H1 (cell line): Measurements from ENCODE around the gene DNMT3L. TPM values are rescaled to one million over a fixed set of nuclear protein-coding genes. Genes with fewer than 3 reads are reported as not detected.
A peak's percentile ranks its signal among the peaks of the same experiment; 100 is the strongest.
"Not testable (repeated sequence)": the region's sequence is repeated elsewhere in the genome, so short reads cannot be mapped to it uniquely, and the experiment has no call there.

Experiments used
- CTCF ChIA-PET: fragments of 300-600 bp; sonication (Branson Sonifier 250); formaldehyde crosslinking; loops from one replicate; lab custom pipeline; 2021; ENCODE audit not compliant: partially characterized antibody; lab: Charles Lee
- POLR2A ChIA-PET: fragments of 300-600 bp; sonication (Branson Sonifier 250); formaldehyde crosslinking; loops from one replicate; lab custom pipeline; 2021; ENCODE audit warnings: inconsistent platforms; ENCODE audit not compliant: partially characterized antibody; lab: Charles Lee
- DNase-seq, 2 experiments: peaks; one replicate each; pipeline versions ENCODE4 v3.0.0 to v3.0.0-alpha.2; 2010 to 2022; ENCODE audit warnings: low spot score in 2 of 2, low read depth in 1 of 2, mixed read lengths in 1 of 2
- FAIRE-seq: peaks from 2 replicates; lab custom pipeline; 2011; peaks lifted over from hg19 to GRCh38; lab: Jason Lieb, UNC
- H2AFZ ChIP-seq: 2 replicates; pipeline ENCODE4 v1.8.1; 2012; ENCODE audit warnings: low read length, inconsistent platforms
- H2AK5ac ChIP-seq: 2 replicates; pipeline ENCODE4 v1.6.1; 2013; ENCODE audit warnings: low read depth, low read length
- H2BK120ac ChIP-seq: replicated peaks from 2 replicates; pipeline ENCODE3; 2013; ENCODE audit warnings: low read depth, low read length, inconsistent platforms
- H2BK12ac ChIP-seq: 2 replicates; pipeline ENCODE4 v1.6.1; 2013; ENCODE audit warnings: low read depth, low read length
- H2BK15ac ChIP-seq: 2 replicates; pipeline ENCODE4 v1.6.1; 2013; ENCODE audit warnings: low read length
- H2BK20ac ChIP-seq: 2 replicates; pipeline ENCODE4 v1.6.1; 2013; ENCODE audit warnings: low read length
- H2BK5ac ChIP-seq: 2 replicates; pipeline ENCODE4 v1.6.1; 2013; ENCODE audit warnings: low read depth, low read length
- H3K14ac ChIP-seq: 2 replicates; pipeline ENCODE4 v1.6.1; 2013; ENCODE audit warnings: inconsistent platforms; ENCODE audit not compliant: insufficient read length
- H3K18ac ChIP-seq: 2 replicates; pipeline ENCODE4 v1.6.1; 2013; ENCODE audit warnings: low read length; ENCODE audit errors: extremely low read depth
- H3K23ac ChIP-seq: 2 replicates; pipeline ENCODE4 v1.6.1; 2013; ENCODE audit warnings: inconsistent platforms; ENCODE audit not compliant: insufficient read length
- H3K23me2 ChIP-seq: 2 replicates; pipeline ENCODE4 v1.6.1; 2013; ENCODE audit warnings: low read depth, low read length
- H3K27ac ChIP-seq: 2 replicates; pipeline ENCODE4 v1.6.1; 2011; ENCODE audit warnings: low read depth, low read length, inconsistent platforms
- H3K27me3 ChIP-seq, 4 experiments: replicated peaks in 1 of 4; 1 replicate in 1 of 4; 2 replicates in 3 of 4; pipeline versions ENCODE4 v1.6.1 to v1.8.1; 2011 to 2013; ENCODE audit warnings: low read length in 3 of 4, mild to moderate bottlenecking in 3 of 4, inconsistent platforms in 2 of 4, mixed read lengths in 2 of 4, moderate library complexity in 1 of 4; ENCODE audit not compliant: control insufficient read depth in 3 of 4, insufficient read depth in 3 of 4; ENCODE audit errors: extremely low read depth in 1 of 4
- H3K36me3 ChIP-seq, 4 experiments: 2 replicates each; pipeline versions ENCODE4 v1.6.1 to v1.8.1; 2011 to 2013; ENCODE audit warnings: mild to moderate bottlenecking in 4 of 4, low read length in 3 of 4, moderate library complexity in 2 of 4, control low read depth in 1 of 4, inconsistent platforms in 1 of 4; ENCODE audit not compliant: insufficient read depth in 4 of 4, control insufficient read depth in 2 of 4
- H3K4ac ChIP-seq: replicated peaks from 2 replicates; pipeline ENCODE3; 2013; ENCODE audit warnings: low read length, low read depth, mixed read lengths, inconsistent platforms; ENCODE audit not compliant: insufficient read length
- H3K4me1 ChIP-seq, 4 experiments: replicated peaks in 1 of 4; 1 replicate in 1 of 4; 2 replicates in 3 of 4; pipeline versions ENCODE4 v1.6.1 to v1.8.1; 2011 to 2013; ENCODE audit warnings: low read length in 3 of 4, inconsistent platforms in 2 of 4, mixed read lengths in 1 of 4; ENCODE audit not compliant: insufficient read depth in 4 of 4, control insufficient read depth in 3 of 4
- H3K4me2 ChIP-seq, 2 experiments: 2 replicates each; pipeline versions ENCODE4 v1.6.1 to v1.8.1; 2011 to 2013; ENCODE audit warnings: low read depth in 2 of 2, low read length in 2 of 2, control low read depth in 1 of 2, inconsistent platforms in 1 of 2, mild to moderate bottlenecking in 1 of 2; ENCODE audit not compliant: insufficient read depth in 1 of 2
- H3K4me3 ChIP-seq, 4 experiments: fragments of 200-600, 300-600 bp in 1 of 4; sonication (generic), shearing (Covaris generic), sonication (Bioruptor Twin) in 1 of 4; 2 replicates each; pipeline versions ENCODE4 v1.5.1 to v1.8.1; 2011 to 2016; ENCODE audit warnings: low read length in 4 of 4, low read depth in 3 of 4, control low read depth in 2 of 4, inconsistent platforms in 2 of 4, mild to moderate bottlenecking in 2 of 4, mixed read lengths in 1 of 4, moderate library complexity in 1 of 4; ENCODE audit not compliant: insufficient read depth in 2 of 4; ENCODE audit errors: extremely low read depth in 1 of 4
- H3K56ac ChIP-seq: replicated peaks from 2 replicates; pipeline ENCODE3; 2013; ENCODE audit warnings: low read depth, mild to moderate bottlenecking, mixed read lengths, low read length, inconsistent platforms; ENCODE audit not compliant: insufficient read length
- H3K79me1 ChIP-seq: 2 replicates; pipeline ENCODE4 v1.6.1; 2013; ENCODE audit warnings: low read depth, low read length, control low read depth
- H3K79me2 ChIP-seq, 2 experiments: 2 replicates each; pipeline versions ENCODE4 v1.6.1 to v1.8.1; 2012 to 2013; ENCODE audit warnings: low read length in 2 of 2, mild to moderate bottlenecking in 2 of 2, inconsistent platforms in 1 of 2; ENCODE audit not compliant: insufficient read depth in 2 of 2, control insufficient read depth in 1 of 2
- H3K9ac ChIP-seq, 4 experiments: replicated peaks in 1 of 4; 1 replicate in 1 of 4; 2 replicates in 3 of 4; pipeline versions ENCODE4 v1.6.1 to v1.8.1; 2011 to 2013; ENCODE audit warnings: low read depth in 3 of 4, low read length in 3 of 4, control low read depth in 2 of 4, mild to moderate bottlenecking in 2 of 4, moderate library complexity in 2 of 4, inconsistent platforms in 1 of 4; ENCODE audit errors: extremely low read depth in 1 of 4
- H3K9me3 ChIP-seq, 2 experiments: 2 replicates each; pipeline versions ENCODE4 v1.6.1 to v1.8.1; 2012 to 2013; ENCODE audit warnings: mild to moderate bottlenecking in 2 of 2, moderate library complexity in 2 of 2, control low read depth in 1 of 2, inconsistent platforms in 1 of 2, low read depth in 1 of 2, low read length in 1 of 2, mixed read lengths in 1 of 2; ENCODE audit not compliant: insufficient read depth in 2 of 2
- H4K20me1 ChIP-seq, 2 experiments: replicated peaks in 1 of 2; 2 replicates each; pipeline versions ENCODE3 to v1.8.1; 2011 to 2013; ENCODE audit warnings: inconsistent platforms in 2 of 2, low read length in 2 of 2, mild to moderate bottlenecking in 1 of 2; ENCODE audit not compliant: insufficient read depth in 2 of 2, control insufficient read depth in 1 of 2
- H4K5ac ChIP-seq: 2 replicates; pipeline ENCODE4 v1.6.1; 2013; ENCODE audit warnings: low read length, low read depth, mixed read lengths, inconsistent platforms; ENCODE audit not compliant: insufficient read length
- H4K8ac ChIP-seq: 2 replicates; pipeline ENCODE4 v1.8.0; 2013; ENCODE audit warnings: mild to moderate bottlenecking, moderate library complexity, low read length, inconsistent platforms; ENCODE audit not compliant: insufficient read depth; ENCODE audit errors: extremely low read depth
- H4K91ac ChIP-seq: replicated peaks from 2 replicates; pipeline ENCODE3; 2013; ENCODE audit warnings: low read length, mixed read lengths, inconsistent platforms; ENCODE audit not compliant: insufficient read length
- ASH2L ChIP-seq: fragments of 200-600, 300-600 bp; sonication (generic); IDR thresholded peaks from one replicate; pipeline ENCODE4 v1.7.1; 2017; ENCODE audit warnings: low read length
- NANOG ChIP-seq: IDR thresholded peaks from 2 replicates; pipeline ENCODE4 v1.6.1; 2011; ENCODE audit warnings: low read length, low read depth, mild to moderate bottlenecking, inconsistent platforms; ENCODE audit not compliant: insufficient read depth, poor library complexity, severe bottlenecking
- NRF1 ChIP-seq: IDR thresholded peaks from 2 replicates; pipeline ENCODE4 v1.6.1; 2011; ENCODE audit warnings: mild to moderate bottlenecking, low read depth, low read length, improper control_type of control experiment
- RAD21 ChIP-seq, 2 experiments: IDR thresholded peaks in 1 of 2; conservative IDR thresholded peaks in 1 of 2; 2 replicates each; pipeline ENCODE4 v1.6.1; 2011; ENCODE audit warnings: low read depth in 2 of 2, low read length in 2 of 2, improper control_type of control experiment in 1 of 2, inconsistent platforms in 1 of 2, mild to moderate bottlenecking in 1 of 2, moderate library complexity in 1 of 2
- TBP ChIP-seq: IDR thresholded peaks from 2 replicates; pipeline ENCODE4 v1.6.1; 2011; ENCODE audit warnings: low read depth, low read length, improper control_type of control experiment
- WGBS, 2 experiments: shearing (Covaris generic) in 1 of 2; methylation state at CpG; one replicate each; pipeline versions ENCODE4 v1.1.6 to v1.1.7; 2013 to 2015; ENCODE audit warnings: low lambda C conversion rate in 2 of 2, mixed read lengths in 2 of 2, inconsistent platforms in 1 of 2, low coverage in 1 of 2, missing lambda C conversion rate in 1 of 2; ENCODE audit not compliant: insufficient replicate concordance in 2 of 2, insufficient coverage in 1 of 2, insufficient read length in 1 of 2; ENCODE audit errors: extremely low coverage in 1 of 2, missing lambda C conversion rate in 1 of 2; 5-methylcytosine and 5-hydroxymethylcytosine counted together
- polyA plus RNA-seq, 7 experiments: library from polyadenylated mRNA; depleted of rRNA in 3 of 7; stranded (reverse) in 5 of 7; unstranded in 2 of 7; fragments of >200 nt in 5 of 7; fragments of 200-250 nt in 2 of 7; gene quantifications; 1 replicate in 5 of 7; 2 replicates in 1 of 7; 4 replicates in 1 of 7; pipeline versions ENCODE4 v1.2.1 to v1.2.3, GENCODE V29; 2011 to 2013; ENCODE audit warnings: missing spikeins in 2 of 7, mixed read lengths in 2 of 7
- total RNA-seq: library from RNA; stranded (reverse); fragmentation: NEBNext Ultra II Directional; extraction: Animal tissue kit (Norgen Biotek cat#: 25700); gene quantifications from 2 replicates; pipeline ENCODE4 v1.2.1, GENCODE V29; 2021
- TF ChIP-seq, protein P1 (sequence below): IDR thresholded peaks from 2 replicates; pipeline ENCODE4 v1.6.1; 2011; ENCODE audit warnings: low read depth, mild to moderate bottlenecking, low read length; ENCODE audit not compliant: insufficient read depth

DNMT3L gene
- total and polyA plus RNA-seq, 2 of the 8 experiments (the other 6 are each of a cell fraction or from before 2014, with no cell fraction given), result 0.06 TPM; not detected in 1

DNA sequence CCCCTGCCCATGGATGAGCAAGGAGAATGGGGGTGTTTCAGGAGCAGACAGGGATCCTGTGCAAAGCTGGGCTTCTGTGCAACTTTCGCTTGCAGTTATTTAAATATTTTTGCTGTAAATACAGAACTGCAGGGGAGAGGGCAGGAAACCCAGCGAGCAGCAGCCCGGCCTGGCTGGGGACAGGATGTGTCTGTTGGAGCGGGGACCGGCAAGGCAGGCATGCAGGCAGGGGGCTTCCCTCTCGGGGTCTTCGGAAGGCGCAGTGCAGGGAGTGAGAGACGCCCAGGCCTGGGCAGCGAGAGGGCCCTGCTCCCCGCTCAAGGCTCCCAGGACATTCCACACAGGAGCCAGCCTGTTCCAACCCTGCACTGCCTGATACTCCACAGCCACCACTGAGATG lies 22.3 kb upstream of the DNMT3L start (continued):
- TF ChIP-seq, protein P1, sequence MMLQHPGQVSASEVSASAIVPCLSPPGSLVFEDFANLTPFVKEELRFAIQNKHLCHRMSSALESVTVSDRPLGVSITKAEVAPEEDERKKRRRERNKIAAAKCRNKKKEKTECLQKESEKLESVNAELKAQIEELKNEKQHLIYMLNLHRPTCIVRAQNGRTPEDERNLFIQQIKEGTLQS, result no peak
- TF ChIP-seq RAD21 (IDR thresholded peaks at IDR 0.05 in 1 of 2, conservative IDR thresholded peaks at IDR 0.05 in 1 of 2; ENCODE audit: low read depth in 2 of 2, low read length in 2 of 2), result no peak
- TF ChIP-seq ASH2L, result no peak
- TF ChIP-seq TBP, result no peak
- TF ChIP-seq NRF1, result no peak
- TF ChIP-seq NANOG, result no peak

DNA sequence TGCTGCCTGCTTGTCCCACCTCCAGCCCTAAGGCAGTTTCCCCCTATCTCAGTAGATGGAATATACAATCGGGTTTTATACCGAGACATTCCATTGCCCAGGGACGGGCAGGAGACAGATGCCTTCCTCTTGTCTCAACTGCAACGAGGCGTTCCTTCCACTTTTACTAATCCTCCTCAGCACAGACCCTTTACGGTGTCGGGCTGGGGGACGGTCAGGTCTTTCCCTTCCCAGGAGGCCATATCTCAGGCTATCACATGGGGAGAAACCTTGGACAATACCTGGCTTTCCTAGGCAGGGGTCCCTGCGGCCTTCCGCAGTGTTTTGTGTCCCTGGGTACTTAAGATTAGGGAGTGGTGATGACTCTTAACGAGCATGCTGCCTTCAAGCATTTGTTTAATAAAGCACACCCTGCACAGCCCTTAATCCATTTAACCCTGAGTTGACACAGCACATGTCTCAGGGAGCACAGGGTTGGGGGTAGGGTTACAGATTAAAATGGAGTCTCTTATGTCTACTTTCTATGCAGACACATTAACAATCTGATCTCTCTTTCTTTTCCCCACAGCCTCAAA lies 21.6 kb upstream of the DNMT3L start:
- H3K4me2 ChIP-seq, H4K91ac ChIP-seq, H2BK20ac ChIP-seq, H3K79me2 ChIP-seq, H3K9ac ChIP-seq, H3K4me3 ChIP-seq, H3K79me1 ChIP-seq, H3K4ac ChIP-seq, H2AK5ac ChIP-seq, H2BK5ac ChIP-seq, H3K27ac ChIP-seq, POLR2A ChIA-PET, H3K56ac ChIP-seq, FAIRE-seq, H2AFZ ChIP-seq, DNase-seq, H4K5ac ChIP-seq, H2BK120ac ChIP-seq, H3K23ac ChIP-seq, H4K20me1 ChIP-seq, H3K14ac ChIP-seq, H3K23me2 ChIP-seq, H3K9me3 ChIP-seq, H4K8ac ChIP-seq, H3K36me3 ChIP-seq: not testable (repeated sequence)
- CTCF ChIA-PET, result interaction anchor here (5.3 kb wide), 1 partner anchor 13 kb away, joined by 53 read pairs; no protein-coding TSS in a partner anchor
- Histone ChIP-seq H3K18ac (peak overlapping the region; percentile 71; the same call in 1 of the 2 replicates), H3K27me3 (peaks cover 0 to 28% (median 17%) of the 10 kb centered on the region in 4 experiments; a peak in 5 of 7 replicates), H3K4me1 (peaks cover 0 to 23% (median 15%) of the 10 kb centered on the region in 4 experiments; a peak in 6 of 7 replicates), H2BK15ac (0 out of 2 replicates have a peak overlapping the region, but pooled peaks have one; percentile 72), H2BK12ac (peak overlapping the region; percentile 68; the same call in 1 of the 2 replicates)
- 39% methylated on average over 11 of the region's 11 CpGs; no CpG with 5 or more reads in 1 of the 2 experiments for WGBS, 2 experiments
